NT2/D1 (cell line): ENCODE results near the gene DOCK1.

ENCODE experiments used
- DNase-seq: peaks from one replicate; pipeline ENCODE4 v3.0.0-alpha.2; 2011; ENCODE audit warnings: low read depth, low spot score
- H3K27me3 ChIP-seq: 2 replicates; pipeline ENCODE4 v1.6.0; 2011; ENCODE audit warnings: mild to moderate bottlenecking; ENCODE audit not compliant: insufficient read length, insufficient read depth
- H3K36me3 ChIP-seq: 2 replicates; pipeline ENCODE4 v1.6.1; 2011; ENCODE audit warnings: mild to moderate bottlenecking, low read length, mixed read lengths; ENCODE audit not compliant: insufficient read depth, insufficient read length
- H3K4me1 ChIP-seq: 2 replicates; pipeline ENCODE4 v1.5.1; 2011; ENCODE audit not compliant: insufficient read depth, insufficient read length
- H3K4me3 ChIP-seq: 2 replicates; pipeline ENCODE4 v1.5.1; 2011; ENCODE audit warnings: low read depth; ENCODE audit not compliant: insufficient read length
- H3K9ac ChIP-seq: 2 replicates; pipeline ENCODE4 v1.6.0; 2011; ENCODE audit warnings: low read depth; ENCODE audit not compliant: insufficient read length
- H3K9me3 ChIP-seq: 2 replicates; pipeline ENCODE4 v1.5.1; 2011; ENCODE audit warnings: mild to moderate bottlenecking, low read length; ENCODE audit not compliant: insufficient read depth
- SUZ12 ChIP-seq: IDR thresholded peaks from 2 replicates; pipeline ENCODE4 v1.6.1; 2011; ENCODE audit not compliant: insufficient read length, insufficient read depth; ENCODE audit errors: extremely low read depth
- YY1 ChIP-seq: IDR thresholded peaks from 2 replicates; pipeline ENCODE4 v1.6.1; 2011; ENCODE audit not compliant: insufficient read length, insufficient read depth
- ZNF274 ChIP-seq: IDR thresholded peaks from 2 replicates; pipeline ENCODE4 v1.6.1; 2011; ENCODE audit warnings: mild to moderate bottlenecking, low read depth, low read length

Gene DOCK1

GRCh38 chr10:127262606-127263005 lies 357.4 kb downstream of the DOCK1 start:
- no peak for DNase-seq

GRCh38 chr10:127265288-127265687 lies 360.1 kb downstream of the DOCK1 start:
- H3K36me3 ChIP-seq: no peaks in the 10 kb centered on the region
- no peaks in the 10 kb centered on the region; the same call in 1 of the 2 replicates for H3K9me3 ChIP-seq
- no peaks in the 10 kb centered on the region for H3K4me1 ChIP-seq
- no peak overlapping the region for H3K4me3 ChIP-seq
- TF ChIP-seq ZNF274: no peak
- TF ChIP-seq YY1: no peak
- no peak for TF ChIP-seq SUZ12
- H3K27me3 ChIP-seq: no peaks in the 10 kb centered on the region
- no peak overlapping the region for H3K9ac ChIP-seq
- DNase-seq: no peak

More at GRCh38 chr10:127262606-127263005, 357.4 kb downstream of the DOCK1 start:
- Histone ChIP-seq H3K4me3 (no peak overlapping the region), H3K9ac (no peak overlapping the region), H3K36me3 (no peaks in the 10 kb centered on the region), H3K4me1 (no peaks in the 10 kb centered on the region), H3K9me3 (no peaks in the 10 kb centered on the region; the same call in 1 of the 2 replicates), H3K27me3 (no peaks in the 10 kb centered on the region)
- TF ChIP-seq ZNF274: no peak
- no peak for TF ChIP-seq SUZ12
- TF ChIP-seq YY1: no peak

GRCh38 chr10:127266431-127266830 lies 361.2 kb downstream of the DOCK1 start:
- no peak for DNase-seq
- Histone ChIP-seq H3K9me3 (no peaks in the 10 kb centered on the region; the same call in 1 of the 2 replicates), H3K9ac (no peak overlapping the region), H3K36me3 (no peaks in the 10 kb centered on the region), H3K27me3 (no peaks in the 10 kb centered on the region), H3K4me3 (no peak overlapping the region), H3K4me1 (no peaks in the 10 kb centered on the region)
- no peak for TF ChIP-seq YY1
- TF ChIP-seq SUZ12: no peak
- TF ChIP-seq ZNF274: no peak

- Histone ChIP-seq H3K4me1 (no peaks in the 10 kb centered on the region), H3K36me3 (no peaks in the 10 kb centered on the region), H3K9ac (no peak overlapping the region), H3K27me3 (no peaks in the 10 kb centered on the region), H3K9me3 (peaks cover 3% of the 10 kb centered on the region; the same call in 1 of the 2 replicates), H3K4me3 (no peak overlapping the region)
- no peak for DNase-seq
- TF ChIP-seq YY1: no peak
- TF ChIP-seq SUZ12: no peak
- no peak for TF ChIP-seq ZNF274
Measured at GRCh38 chr10:127267442-127267841, 362.2 kb downstream of the DOCK1 start.

DNA sequence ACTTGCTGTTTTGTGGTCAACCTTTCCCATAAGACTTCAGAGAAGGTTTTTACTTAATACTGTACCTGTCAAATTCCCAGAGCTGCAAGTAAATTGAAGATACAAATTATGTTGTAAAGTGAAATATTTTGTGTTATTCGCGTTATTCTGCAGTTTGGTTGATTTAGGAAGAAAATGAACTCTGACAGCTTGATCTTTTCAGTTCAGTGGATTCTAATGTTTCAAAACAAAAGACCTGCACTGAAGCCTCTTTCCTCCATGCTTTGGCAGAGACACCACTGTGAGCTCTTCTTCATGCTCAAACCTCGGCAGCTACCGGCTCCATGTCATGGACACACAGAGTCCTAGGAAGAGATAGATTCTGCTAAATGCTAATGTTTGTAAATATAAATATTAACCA lies 366.8 kb downstream of the DOCK1 start:
- no peak overlapping the region for H3K9ac ChIP-seq
- H3K4me1 ChIP-seq: no peaks in the 10 kb centered on the region
- no peaks in the 10 kb centered on the region for H3K36me3 ChIP-seq
- TF ChIP-seq YY1: no peak
- TF ChIP-seq SUZ12: no peak
- TF ChIP-seq ZNF274: no peak
- DNase-seq: no peak
- H3K27me3 ChIP-seq: no peaks in the 10 kb centered on the region
- no peak overlapping the region for H3K4me3 ChIP-seq
- H3K9me3 ChIP-seq: peaks cover 11% of the 10 kb centered on the region; the same call in 1 of the 2 replicates

- DNase-seq: no peak
- TF ChIP-seq ZNF274: no peak
- TF ChIP-seq YY1: no peak
- TF ChIP-seq SUZ12: no peak
Measured at GRCh38 chr10:127275272-127275671, 370.0 kb downstream of the DOCK1 start.

GRCh38 chr10:127275793-127276450 lies 370.7 kb downstream of the DOCK1 start:
- DNase-seq: no peak
- Histone ChIP-seq H3K9me3 (peaks cover 11% of the 10 kb centered on the region; the same call in 1 of the 2 replicates), H3K4me3 (no peak overlapping the region), H3K27me3 (no peaks in the 10 kb centered on the region), H3K36me3 (no peaks in the 10 kb centered on the region), H3K9ac (no peak overlapping the region), H3K4me1 (no peaks in the 10 kb centered on the region)
- TF ChIP-seq ZNF274: no peak
- no peak for TF ChIP-seq SUZ12
- no peak for TF ChIP-seq YY1

More at GRCh38 chr10:127275272-127275671, 370.0 kb downstream of the DOCK1 start:
- Histone ChIP-seq H3K4me1 (no peaks in the 10 kb centered on the region), H3K9ac (no peak overlapping the region), H3K36me3 (no peaks in the 10 kb centered on the region), H3K4me3 (no peak overlapping the region), H3K27me3 (no peaks in the 10 kb centered on the region), H3K9me3 (peaks cover 11% of the 10 kb centered on the region; the same call in 1 of the 2 replicates)
